Inflammatory macrophage treated with lipopolysaccharide for 1 hour (primary cell): ENCODE results near the gene TXNDC2.
"Not testable (repeated sequence)": the region's sequence is repeated elsewhere in the genome, so short reads cannot be mapped to it uniquely, and the experiment has no call there.

Experiments used
- DNase-seq, 2 donors: peaks; one replicate each; pipeline ENCODE4 v3.0.0-alpha.2; 2020 to 2022

Gene TXNDC2

DNA sequence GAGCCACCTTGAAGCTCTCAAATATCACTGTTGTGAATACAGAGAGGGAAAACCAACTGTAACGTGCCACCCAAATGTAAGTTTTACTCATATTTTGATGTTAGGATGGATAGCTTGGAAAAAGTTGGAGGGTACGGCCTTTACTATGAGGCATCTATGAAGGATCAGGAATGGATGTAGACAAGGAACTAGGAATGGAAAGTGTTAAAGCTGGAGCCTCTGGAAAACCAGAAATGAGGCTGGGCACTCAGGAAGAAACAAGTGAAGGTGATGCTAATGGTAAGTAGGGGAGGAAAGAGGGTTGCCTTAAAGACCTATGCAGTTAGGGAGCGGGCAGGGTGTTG, 204 bp downstream of the TXNDC2 start:
- DNase-seq = no peak

DNA sequence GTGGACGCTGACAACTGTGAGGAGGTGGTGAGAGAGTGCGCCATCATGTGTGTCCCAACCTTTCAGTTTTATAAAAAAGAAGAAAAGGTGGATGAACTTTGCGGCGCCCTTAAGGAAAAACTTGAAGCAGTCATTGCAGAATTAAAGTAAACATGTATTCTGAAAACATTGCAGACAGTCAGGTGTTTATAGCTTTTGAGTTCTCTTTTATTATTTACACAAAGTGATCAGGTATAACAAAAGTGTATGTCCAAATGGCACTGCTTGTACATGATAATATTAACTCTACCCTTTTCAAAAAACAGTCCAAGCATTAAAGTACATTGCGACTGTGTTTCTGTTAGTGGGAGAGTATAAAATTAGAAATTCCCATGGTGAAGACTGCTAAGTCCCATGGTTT, 2.2 kb downstream of the TXNDC2 start:
- no peak for DNase-seq

DNA sequence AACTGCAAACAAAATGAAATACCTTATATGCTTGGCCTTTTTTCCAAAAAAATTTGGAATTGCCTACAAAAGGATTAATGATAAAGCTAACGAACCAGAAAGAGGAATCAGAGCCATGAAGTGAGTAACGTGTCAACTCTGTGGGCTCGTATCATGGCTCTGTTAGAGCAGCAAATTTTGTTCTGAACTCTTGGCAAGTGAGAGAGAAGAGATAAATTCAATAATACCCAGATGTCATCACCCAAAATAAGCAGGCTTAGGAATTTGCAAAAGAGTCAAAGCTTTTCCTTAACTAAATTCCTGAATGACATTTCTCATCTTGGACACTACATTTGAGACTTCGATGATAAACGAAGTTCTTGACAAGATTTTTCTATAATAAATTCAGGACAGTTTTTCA, 4.4 kb downstream of the TXNDC2 start:
- no peak for DNase-seq

DNA sequence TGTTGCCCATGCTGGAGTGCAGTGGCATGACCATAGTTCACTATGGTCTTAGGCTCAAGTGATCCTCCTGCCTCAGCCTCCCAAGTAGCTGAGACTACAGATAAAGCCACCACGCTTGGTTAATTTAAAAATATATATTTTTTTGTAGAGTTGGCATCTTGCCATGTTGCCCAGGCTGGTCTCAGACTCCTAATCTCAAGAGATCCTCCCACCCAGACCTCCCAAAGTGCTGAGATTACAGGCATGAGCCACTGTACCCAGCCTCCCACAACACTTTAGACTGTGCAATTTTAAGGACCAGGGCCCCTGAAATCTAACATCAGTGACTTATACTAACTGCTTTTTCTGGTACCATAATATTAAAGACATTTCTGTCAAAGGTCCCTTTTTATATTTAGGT, 5.2 kb downstream of the TXNDC2 start:
- no peak for DNase-seq

DNA sequence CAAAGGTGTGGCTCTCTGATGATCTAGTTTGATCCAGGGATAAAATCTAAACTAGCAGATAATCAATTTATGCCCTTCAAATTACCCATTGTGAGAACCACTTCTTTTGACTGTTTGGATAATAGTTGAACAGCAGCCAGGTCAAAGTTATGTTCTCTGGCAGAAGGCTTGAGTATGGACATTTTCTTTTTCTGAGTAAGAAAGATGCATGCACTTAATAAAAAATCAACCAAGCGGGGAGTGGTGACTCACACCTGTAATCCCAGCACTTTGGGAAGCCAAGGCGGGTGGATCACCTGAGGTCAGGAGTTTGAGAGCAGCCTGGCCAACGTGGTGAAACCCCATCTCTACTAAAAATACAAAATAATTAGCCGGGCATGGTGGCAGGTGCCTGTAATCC, 5.7 kb downstream of the TXNDC2 start:
- not testable (repeated sequence) for DNase-seq

DNA sequence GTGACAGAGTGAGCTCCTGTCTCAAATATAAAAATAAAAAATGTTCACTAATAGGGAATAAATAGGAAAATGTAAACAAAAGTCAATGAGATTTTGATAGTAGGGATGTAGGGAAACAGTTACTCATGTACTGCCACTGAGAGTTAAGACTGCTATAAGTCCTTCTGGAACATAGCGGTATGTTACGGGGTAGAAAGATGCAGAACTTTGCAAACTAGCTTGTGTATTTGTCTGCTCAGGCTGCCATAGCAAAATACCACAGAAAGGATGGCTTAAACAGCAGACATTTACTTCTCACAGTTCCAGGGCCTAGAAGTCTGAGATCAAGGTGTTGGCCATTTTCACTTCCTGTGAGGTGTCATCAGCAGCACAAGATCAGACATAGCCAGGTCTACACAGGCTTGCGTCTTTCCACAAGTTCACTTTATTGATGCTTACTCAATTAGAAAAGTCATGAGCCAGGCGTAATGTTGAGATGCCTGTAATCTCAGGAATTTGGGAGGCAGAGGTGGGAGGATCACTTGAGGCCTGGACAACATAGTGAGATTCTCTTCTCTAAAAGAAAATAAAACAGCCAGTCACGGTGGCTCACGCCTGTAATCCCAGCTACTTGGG, 8.8 kb downstream of the TXNDC2 start:
- DNase-seq = no peak

DNA sequence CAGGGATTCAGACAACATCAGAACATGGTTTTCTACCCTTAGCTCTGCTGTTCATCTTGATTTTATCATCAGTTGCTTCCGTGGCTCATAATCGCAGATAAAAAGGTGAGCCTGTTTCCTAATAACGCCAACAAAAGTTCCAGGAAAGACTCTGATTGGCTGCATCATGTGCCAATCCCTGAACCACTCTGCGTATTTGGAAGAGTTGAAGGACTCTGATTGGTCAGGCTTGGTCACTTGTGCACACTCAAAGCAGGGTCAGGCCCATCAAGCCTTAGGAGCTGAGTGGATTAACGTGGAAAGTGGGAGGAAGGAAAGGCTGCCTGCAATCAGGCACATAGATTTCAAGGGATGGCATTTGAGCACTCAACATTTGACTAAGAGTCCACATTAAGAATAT, 11.4 kb downstream of the TXNDC2 start:
- DNase-seq = no peak

DNA sequence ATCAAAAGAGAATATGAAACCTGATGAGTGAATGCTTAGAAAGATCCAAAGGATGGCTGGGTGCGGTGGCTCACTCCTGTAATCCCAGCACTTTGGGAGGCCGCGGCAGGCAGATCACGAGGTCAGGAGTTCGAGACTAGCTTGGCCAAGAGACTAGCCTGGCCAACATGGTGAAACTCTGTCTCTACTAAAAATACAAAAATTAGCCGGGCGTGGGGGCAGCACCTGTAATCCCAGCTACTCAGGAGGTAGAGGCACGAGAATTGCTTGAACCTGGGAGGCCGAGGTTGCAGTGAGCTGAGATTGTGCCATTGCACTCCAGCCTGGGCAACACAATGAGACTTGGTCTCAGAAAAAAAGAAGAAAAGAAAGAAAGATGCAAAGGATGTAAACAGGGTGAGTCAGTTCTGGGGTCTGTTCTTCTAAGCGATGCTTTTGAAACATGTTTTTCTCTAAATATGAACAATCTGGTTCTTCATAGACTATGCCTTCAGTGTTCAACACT, 12.1 kb downstream of the TXNDC2 start:
- DNase-seq = not testable (repeated sequence)

DNA sequence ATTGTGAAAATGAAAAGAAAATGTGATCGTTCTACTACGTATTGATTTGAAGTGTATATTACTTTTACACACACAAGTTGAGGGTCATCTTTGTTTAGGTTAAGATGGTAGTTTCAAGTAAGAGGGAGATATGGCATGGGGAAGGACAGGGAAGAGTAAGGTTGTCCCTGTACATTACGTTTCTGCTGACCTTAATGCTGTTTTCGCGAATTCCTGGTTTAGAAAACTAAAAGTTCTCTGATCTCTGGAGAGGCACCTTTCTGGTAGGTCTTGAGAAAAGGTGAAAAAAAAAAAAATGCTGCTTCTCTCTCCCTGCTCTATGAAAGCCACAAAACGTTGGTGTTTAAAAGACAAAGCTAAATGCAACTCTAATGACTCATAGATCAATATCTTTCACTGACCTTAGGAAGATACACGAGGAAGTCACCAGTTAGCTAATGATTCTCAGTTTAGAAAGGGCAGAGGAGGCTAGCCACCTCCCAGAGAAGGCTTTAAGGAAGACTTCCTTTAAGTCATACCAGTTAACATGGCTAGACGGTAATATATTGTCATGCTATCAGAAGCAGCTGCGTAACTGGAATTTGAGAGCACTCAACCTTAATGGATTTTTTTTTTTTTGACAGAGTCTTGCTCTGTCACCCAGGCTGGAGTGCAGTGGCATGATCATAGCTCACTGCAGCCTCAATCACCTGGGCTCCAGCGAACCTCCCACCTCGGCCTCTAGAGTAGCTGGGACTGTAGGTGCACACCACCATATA, 13.2 kb downstream of the TXNDC2 start:
- peak; percentile 40 to 72 for DNase-seq

DNA sequence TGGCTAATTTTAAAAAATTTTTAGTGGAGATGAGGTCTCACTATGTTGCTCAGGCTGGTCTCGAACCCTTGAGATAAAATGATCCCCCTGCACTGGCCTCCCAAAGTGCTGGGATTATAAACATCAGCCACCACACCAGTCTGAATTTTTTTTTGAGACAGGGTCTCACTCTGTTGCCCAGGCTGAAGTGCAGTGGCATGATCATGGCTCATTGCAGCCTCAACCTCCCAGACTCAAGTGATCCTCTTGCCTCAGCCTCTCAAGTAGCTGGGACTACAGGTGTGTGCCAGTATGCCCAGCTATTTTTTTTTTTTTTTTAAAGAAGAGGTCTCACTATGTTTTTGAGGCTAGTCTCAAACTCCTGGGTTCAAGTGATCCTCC, 13.8 kb downstream of the TXNDC2 start:
- DNase-seq = not testable (repeated sequence)

DNA sequence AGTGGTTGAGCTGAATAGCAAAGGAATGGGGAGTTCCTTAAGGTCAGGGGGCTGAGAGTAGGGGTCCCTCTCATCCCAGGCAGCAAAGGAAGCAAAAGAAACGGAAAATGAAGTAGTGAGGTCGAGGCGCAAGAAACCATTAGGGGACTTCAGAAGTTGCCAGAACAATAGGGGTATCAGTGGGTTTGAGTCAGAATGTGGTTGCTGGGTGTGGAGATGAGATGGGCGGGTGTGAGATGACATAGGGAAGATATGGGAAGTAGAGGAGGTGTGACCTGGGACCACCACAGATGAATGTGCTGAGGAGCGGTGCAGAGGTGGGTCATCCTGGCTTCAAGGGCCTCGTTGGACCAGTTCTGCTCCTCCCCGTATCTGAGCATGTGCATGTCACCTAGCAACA, 14.9 kb downstream of the TXNDC2 start:
- no peak for DNase-seq

DNA sequence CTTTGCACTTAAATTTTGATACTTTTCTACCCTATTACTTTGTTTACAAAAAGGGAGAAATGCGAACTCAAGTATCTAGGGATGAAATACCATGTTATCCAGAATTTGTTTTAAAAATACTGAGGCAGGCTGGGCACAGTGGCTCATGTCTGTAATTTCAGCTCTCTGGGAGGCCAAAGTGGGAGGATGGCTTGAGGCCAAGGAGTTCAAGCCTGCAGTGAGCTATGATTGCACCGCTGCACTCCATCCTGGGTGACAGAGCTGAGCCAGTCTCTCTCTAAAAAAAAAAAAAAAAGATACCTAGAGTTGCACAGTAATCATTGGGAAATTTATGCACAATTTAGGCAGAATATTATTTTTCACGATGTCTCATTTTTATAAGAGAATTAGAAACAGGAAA, 15.6 kb downstream of the TXNDC2 start:
- DNase-seq = no peak

DNA sequence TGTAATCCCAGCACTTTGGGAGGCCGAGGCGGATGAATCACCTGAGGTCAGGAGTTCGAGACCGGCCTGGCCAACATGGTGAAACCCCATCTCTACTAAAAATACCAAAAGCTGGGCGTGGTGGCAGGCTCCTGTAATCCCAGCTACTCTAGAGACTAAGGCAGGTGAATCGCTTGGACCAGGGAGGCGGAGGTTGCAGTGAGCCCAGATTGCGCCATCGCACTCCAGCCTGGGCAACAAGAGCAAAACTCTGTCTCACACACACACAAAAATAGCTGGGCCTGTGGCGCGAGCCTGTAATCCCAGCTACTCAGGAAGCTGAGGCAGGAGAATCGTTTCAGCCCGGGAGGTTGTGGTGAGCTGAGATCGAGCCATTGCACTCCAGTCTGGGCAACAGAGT, 16.5 kb downstream of the TXNDC2 start:
- not testable (repeated sequence) for DNase-seq

DNA sequence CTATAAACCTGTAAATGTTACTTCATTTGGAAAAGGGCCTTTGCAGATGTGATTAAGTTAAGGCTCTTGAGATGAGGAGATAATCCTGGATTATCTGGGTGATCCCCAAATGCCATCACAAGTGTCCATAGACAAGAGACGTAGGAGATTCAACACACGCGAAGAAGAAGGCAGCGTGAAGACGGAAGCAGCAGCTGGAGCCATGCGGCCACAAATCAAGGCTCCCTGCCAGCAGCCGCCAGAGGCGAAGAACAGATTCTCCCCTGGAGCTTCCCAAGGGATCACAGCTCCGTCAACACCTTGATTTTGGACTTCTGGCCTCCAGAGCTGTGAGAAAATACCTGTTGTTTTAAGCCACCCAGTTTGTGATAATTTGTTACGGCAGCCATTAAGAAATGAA, 17.1 kb downstream of the TXNDC2 start:
- DNase-seq = no peak

DNA sequence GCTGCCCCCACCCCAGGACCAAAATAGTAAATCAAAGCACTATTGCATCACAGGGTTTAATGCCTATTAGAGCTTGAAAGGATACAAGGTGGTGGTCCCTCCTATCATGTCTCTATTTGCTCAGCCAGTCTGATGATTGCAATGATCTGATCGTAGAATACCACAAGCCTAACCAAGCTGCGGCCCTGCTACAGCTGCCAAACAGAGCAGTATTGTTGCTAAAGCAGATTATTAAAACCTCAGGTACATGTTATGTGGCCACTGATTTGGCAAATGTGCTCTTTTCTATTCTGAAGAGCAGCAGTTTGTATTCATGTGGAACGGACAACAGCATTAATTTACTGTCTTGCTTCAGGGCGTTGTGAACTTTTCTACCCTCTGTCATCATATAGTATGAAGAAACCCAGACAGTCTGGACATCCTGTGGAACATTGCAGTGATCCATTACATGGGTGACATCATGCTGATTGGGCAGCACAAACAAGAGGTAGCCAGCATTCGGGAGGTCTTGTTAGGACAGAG, 19.7 kb downstream of the TXNDC2 start:
- peak; percentile 16 to 40 for DNase-seq

DNA sequence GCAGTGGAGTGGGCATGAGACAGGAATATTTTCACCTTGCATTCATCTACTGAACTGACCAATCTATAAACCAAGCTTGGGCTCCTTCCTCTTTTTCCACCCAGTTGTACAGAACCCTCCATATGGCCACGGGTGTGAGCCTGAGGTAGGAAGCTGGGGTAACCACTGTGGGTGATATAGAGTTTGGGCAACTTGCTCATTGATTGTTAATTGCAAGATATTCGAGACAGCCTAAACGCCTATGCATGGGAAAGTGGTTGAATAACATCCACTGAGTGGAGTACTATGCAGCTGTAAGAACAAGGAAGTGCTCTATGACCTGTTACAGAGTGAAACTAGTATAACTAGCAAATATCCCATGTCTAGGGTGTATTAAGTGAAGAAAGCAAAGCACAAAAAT, 20.7 kb downstream of the TXNDC2 start:
- DNase-seq = no peak

DNA sequence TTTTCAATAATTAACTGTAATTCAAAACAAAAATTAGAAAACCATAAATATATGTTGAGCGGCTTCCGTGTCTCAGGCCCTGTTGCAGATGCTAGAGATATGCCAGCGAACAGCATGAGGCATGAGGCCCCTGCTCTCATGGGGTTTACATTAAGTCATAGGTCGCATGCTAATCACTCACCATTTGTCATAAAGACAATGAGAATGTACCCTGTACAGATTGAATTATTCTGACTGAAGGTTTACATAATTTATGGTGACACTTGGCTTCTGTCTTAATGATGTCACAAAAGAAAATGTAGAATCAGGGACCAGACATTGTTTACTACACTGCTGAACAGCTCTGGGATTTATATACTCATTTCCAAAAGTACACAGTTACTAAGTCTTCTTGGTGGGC, 22.1 kb downstream of the TXNDC2 start:
- DNase-seq = no peak

DNA sequence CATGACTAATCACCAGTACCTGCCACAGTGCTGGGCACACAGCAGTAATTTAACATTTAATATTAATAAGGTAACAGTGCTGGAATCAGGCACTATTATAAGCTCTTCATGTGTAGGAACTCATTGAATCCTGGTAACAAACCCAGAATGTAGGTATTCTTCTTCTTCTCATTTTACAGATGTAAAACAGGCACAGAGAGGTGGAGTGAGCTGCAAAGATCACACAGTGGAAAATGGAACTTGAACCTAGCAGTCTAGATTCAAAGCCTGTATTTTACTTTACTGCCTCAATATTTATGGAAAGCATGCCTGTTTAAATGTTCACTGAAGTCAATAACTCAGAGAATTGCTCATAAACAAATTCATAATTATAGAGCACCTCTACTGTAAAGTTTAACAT, 24.3 kb downstream of the TXNDC2 start:
- no peak for DNase-seq

DNA sequence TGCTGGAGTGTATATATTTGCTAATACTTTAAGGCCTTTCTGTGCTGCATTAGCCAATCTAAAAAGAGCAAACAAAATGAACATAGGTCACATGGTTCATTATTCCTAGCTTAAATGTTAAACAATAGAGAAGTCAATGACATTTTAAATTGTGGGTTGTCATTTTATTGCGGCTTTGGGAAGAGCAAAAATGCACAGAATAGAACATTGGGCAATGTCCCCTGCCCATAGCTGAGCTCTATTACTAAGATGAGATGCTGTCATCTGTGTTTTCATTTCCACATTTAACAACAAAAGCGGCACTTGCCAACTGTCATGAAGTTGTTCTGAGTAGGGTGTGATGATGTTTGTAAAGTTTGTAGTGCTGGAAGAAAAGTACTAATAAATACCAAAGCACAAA, 24.9 kb downstream of the TXNDC2 start:
- peak; percentile 80 to 84 for DNase-seq

DNA sequence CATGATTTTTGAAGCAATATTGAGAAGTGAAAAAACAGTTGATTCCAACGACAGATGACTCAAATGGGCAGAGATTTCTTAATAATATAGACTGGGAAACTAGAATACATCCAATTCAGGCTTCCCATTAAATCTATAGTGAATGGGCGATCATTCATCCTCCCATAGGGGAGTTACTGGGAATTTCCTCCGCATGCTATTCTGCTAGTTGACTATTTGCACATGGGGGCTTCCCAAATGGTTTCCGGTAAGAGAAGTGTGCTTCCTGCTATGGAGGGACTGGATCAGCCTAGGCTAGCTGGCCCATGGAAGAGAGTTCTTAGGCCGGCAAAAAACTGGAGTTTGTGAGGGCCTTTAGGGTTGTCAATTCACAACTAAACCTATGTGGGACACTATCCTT, 25.5 kb downstream of the TXNDC2 start:
- DNase-seq = no peak

DNA sequence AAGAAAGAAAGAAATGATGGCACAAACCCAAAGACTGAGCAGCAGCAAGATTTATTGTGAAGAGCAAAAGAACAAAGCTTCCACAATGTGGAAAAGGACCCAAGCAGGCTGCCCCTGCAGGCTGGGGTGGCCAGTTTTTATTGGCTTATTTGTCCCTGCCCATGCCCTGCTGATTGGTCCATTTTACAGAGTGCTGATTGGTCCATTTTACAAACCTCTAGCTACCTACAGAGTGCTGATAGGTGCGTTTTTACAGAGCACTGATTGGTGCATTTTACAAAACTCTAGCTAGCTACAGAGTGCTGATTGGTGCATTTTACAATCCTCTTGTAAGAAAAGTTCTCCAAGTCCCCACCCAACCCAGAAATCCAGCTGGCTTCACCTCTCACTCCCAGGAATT, 26.5 kb downstream of the TXNDC2 start:
- not testable (repeated sequence) for DNase-seq

DNA sequence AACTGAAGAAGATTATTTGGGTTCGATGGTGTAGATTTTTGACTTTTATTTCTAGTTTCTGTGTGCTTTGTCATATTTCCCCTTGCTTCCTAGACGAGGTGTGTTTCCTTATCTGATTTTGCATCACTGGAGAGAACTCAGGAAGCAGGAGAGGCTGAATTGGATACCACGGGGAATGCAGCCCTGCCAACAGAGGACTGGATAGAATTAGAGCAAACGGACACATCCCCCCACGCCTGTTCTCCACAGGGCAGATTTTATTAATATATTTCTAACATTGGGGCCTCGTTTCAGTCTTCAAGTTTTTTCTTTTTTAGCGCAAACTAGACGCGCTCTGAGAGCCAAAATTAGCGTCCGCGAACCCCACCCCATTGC, 27.4 kb downstream of the TXNDC2 start:
- DNase-seq = no peak

DNA sequence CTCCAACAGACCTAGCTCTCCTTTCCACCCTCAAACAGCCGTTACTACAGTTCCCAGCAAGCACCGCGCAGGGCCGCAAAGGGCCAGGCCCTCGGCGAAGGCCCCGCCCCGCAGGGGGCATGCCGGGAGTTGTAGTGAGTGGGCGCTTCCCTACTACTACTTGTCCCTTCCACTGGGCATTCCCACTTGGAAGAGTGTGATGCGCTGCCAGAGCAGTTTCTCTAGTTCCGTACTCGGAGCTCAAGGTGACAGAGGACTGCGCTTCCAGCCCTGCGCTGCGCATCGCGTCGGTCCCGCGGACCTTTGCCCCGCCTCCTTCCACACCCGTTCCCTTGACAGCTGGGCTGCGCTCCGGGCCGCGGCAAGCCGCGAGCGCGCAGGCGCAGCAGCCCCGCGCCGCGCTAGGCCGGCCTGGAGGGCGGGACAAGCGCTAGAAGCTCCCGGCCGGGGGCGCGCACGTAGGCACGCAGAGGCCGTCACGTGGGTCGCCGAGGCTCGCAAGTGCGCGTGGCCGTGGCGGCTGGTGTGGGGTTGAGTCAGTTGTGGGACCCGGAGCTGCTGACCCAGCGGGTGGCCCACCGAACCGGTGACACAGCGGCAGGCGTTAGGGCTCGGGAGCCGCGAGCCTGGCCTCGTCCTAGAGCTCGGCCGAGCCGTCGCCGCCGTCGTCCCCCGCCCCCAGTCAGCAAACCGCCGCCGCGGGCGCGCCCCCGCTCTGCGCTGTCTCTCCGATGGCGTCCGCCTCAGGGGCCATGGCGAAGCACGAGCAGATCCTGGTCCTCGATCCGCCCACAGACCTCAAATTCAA, 28.0 kb downstream of the TXNDC2 start, which contains the start of gene VAPA:
Gene VAPA, plus strand, starts transcription at position 491 of the 808 bp plus-strand sequence. Its CDS starts 241 bp downstream, at position 732.
- peak; percentile 94 to 95 for DNase-seq

DNA sequence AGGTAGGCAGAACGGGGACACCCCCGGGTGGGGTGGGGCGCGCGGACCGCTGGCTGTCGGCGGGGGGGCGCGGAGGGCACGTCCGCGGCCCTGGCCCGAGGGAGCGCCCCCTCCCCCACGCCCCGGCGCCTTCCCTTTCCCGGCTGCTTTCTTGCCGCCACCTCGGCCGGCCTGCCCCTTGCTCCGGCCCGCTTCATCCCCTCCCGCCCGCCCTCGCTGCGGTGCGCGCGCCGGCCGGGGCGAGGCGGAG, 28.5 kb downstream of the TXNDC2 start:
- DNase-seq = no peak
